Stimulated activated CD8-positive, alpha-beta memory T cell treated with anti-CD3 and anti-CD28 coated beads, Interleukin-7, amount 100 ng/mL, for 4 hours (primary cell): ENCODE measurements around the gene SCAMP3.
"Not testable (repeated sequence)": the region's sequence is repeated elsewhere in the genome, so short reads cannot be mapped to it uniquely, and the experiment has no call there.

Source experiments
- DNase-seq, 2 donors: peaks; one replicate each; pipeline ENCODE4 v3.0.0-alpha.2; 2020; ENCODE audit warnings: low read depth in 2 of 2

SCAMP3 gene

GRCh38 chr1:155254714-155255242 lies 7.4 kb downstream of the SCAMP3 start:
- DNase-seq, result no peak

GRCh38 chr1:155254228-155254713 lies 7.9 kb downstream of the SCAMP3 start:
- DNase-seq, result no peak

GRCh38 chr1:155253797-155254196 lies 8.4 kb downstream of the SCAMP3 start:
- DNase-seq, result no peak

- no peak for DNase-seq
These were observed 9.0 kb downstream of the SCAMP3 start for GRCh38 chr1:155253208-155253607.

DNA sequence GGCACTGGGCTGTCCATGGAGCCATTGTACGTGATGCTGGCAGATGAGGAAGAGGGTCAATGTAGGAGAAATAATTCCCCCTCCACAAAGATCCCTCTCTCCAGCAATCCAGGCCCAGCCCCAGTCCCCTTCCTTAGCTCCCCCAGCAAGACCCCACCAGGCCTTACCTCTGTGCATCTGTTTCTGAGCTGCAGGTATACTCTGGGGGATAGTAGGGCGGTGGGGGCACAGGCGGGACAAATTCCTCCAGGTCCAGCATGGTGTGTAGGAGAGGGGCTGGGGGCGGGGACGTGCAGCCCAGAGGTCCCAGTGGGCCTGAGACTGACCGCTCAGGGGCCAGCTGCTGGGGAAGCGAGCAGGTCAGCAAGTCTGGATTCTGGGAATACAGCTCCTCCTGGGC lies 10.6 kb downstream of the SCAMP3 start:
- no peak for DNase-seq

- DNase-seq, result peak; percentile 88 to 89
These were observed 11.3 kb downstream of the SCAMP3 start for GRCh38 chr1:155250633-155251449.

GRCh38 chr1:155250246-155250632 lies 11.9 kb downstream of the SCAMP3 start:
- DNase-seq, result no peak

GRCh38 chr1:155247667-155248553 lies 14.2 kb downstream of the SCAMP3 start:
- DNase-seq, result no peak

DNA sequence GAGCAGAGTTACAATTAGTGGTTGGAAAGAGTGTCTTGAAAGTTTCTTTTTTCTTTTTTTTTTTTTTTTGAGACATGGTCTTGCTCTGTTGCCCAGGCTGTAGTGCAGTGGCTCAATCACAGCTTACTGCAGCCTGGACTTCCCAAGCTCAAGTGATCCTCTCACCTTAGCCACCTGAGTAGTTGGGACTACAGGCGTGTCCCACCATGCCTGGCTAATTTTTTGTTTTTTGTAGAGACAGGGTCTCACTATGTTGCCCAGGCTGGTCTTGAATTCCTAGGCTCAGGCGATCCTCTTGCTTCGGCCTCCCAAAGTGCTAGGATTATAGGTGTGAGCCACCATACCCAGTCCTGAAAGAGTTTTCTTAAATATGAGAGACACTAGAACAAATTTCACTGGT lies 15.4 kb downstream of the SCAMP3 start:
- not testable (repeated sequence) for DNase-seq

DNA sequence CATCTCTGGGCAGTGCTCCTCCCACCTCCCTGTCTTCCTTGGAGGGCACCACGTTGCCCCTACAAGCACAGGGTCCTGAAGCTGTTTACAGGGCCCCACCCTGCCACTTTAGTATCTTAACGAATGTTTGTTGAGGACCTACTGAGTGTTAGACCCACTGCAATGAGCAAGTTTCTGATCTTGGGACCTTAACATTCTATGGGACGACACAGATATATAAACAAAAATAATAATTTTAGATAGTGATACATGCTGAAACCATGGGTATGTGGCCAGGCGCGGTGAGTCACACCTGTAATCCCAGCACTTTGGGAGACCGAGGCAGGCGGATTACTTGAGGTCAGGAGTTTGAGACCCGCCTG lies 17.0 kb downstream of the SCAMP3 start:
- DNase-seq, result no peak

DNA sequence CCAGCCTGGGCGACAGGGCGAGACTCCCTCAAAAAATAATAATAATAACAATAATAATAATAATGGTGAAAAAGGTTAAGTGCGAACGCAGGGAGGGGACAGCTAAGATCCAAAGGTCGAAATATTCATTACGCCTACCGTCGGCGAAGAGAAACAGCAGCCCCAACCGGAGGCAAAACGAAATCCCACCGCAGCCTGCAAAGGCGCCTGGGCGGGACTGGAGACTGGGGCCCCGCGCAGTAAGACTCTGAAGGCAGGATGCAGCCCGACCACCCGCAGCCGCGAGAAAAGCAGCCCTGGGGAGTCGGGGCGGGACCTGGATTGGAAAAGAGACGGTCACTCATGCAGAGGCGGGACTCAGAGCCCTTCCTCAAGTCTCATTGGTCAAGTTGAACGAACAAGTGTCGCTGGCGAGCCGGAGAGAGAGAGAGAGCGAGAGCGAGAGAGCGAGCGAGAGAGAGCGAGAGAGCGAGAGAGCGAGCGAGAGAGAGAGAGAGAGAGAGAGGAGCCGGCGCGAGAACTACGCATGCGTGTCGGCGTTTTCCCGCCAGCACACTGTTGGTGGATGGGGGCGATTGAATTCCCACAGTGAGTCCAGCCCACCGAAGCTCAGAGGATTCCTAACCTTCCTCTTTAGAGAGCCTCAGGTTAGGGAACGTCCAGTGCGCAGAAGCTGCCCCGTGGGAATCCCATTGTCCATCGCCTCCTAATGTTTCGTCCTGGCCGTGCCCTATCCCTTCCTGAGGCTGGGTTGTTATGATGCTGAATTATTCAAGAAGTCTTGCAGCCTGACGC lies 17.6 kb downstream of the SCAMP3 start:
- DNase-seq, result peak; percentile 87 to 91

DNA sequence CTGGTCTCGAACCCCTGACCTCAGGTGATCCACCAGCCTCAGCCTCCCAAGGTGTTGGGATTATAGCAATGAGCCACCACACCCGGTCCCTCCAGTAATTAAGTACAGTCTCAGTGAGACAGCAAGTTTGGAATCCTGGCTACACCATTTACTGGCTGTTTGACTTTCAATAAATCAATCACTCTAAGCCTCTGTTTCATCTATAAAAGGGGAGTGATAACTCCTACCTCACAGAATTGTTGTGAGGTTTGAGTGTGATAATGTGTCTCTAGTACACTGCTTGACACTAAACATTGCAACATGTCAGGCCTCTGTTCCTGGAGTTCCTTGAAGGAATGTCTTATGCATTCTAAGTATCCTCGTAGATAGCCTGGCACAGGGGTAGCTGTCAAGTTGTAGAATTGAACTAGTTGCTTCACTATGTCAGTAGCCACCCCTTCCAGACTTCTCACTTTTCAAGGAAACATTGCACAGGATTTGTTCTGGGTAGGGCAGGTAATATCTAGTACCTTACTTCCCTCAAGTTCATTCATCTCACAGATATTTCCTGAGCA lies 19.3 kb downstream of the SCAMP3 start:
- no peak for DNase-seq

- no peak for DNase-seq
These were observed 20.3 kb downstream of the SCAMP3 start for GRCh38 chr1:155241841-155242264.

DNA sequence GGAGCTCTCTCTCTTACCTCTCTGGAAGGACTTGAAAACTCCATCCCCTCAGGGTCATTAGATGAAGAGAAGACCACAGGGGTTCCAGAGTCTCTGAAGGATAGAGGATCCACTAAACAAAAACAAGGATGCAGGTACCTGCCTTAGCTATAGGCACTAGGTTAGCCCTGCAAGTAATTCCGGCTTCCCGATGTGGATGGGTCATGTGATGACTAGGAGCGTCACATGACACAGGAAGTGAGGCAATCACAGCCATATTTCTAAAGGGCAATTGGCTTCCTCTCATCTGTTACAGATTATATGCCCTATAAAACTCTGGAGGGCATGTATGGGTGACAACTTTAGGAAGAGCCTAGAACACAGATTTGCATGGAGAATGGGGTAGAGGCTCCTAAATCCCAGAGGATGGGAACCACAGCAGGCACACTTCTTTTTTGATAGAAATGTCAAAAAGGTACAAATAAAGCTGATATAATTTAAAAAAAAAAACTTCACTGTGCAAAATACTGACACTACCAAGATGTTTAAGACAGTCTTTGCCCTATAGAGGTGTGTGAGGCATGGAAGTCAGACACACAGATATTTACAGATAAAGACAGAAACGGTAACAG lies 21.0 kb downstream of the SCAMP3 start:
- peak; percentile 47 to 68 for DNase-seq

- no peak for DNase-seq
These were observed 25.7 kb downstream of the SCAMP3 start for GRCh38 chr1:155236451-155236850.

DNA sequence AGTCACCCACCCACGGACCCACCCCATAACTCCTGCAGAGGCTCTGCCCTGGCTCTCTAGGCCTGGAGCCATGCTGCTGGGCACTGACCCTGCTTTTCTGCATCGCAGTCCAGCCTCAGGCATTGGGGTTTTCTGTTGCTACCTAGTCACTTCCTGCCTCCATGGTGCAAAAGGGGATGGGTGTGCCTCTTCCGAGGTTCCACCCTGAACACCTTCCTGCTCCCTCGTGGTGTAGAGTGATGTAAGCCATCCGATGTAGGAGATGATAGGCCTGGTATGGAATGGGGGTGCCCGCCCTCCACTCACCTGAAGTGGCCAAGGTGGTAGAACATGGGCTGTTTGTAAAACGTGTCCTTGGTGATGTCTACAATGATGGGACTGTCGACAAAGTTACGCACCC lies 26.8 kb downstream of the SCAMP3 start:
- DNase-seq, result not testable (repeated sequence)

DNA sequence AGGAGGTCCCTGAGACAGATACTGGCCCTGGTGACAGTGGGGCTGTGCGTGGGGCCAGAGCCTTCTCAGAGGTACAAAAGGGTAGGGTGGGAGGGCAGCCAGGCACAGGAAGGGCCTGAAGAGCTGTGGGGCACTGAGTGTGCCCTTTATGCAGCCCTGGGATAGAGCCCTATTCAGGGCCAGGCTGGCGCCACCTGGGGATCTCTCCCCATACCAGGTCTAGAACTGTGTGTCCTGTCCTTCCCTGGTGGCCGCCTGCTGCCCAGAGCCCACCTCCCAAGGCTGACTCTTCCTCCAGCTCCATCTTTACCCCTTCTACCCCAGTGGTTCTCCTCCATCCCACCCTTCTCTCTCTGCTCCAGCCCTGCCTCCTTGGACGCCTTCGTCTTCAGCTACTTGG lies 28.7 kb downstream of the SCAMP3 start:
- DNase-seq, result not testable (repeated sequence)

GRCh38 chr1:155232001-155232978 lies 29.9 kb downstream of the SCAMP3 start:
- DNase-seq, result not testable (repeated sequence)

DNA sequence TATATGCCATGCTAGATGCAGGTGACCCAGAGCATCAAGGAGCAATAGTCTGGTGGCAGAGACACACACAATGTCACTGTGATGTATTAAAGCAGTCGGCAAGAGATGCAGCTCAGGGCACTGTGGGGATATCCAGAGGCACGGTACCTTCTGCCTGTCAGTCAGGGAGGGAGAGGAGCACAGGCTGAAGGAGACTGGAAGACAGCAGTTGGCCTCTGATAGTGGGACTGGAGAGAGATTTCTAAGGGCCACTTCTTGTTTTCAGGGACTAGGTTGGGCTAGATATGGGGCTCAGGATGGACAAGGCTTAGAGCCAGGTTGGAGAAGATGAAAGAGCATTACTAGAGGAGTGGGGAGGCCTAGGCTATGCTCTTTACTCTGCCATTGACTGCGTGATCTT lies 30.9 kb downstream of the SCAMP3 start:
- not testable (repeated sequence) for DNase-seq

DNA sequence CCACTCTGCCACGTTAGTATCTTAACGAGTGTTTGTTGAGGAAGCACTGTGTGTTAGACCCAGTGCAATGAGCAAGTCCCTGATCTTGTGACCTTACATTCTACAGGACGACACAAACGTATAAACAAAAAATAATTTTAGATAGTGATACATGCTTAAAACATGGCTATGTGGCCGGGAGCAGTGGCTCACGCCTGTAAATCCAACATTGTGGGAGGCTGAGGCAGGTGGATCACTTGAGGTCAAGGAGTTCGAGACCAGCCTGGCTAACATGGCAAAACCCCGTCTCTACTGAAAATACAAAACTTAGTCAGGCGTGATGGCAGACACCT lies 34.1 kb downstream of the SCAMP3 start:
- DNase-seq, result no peak
